ENCODE results near the gene ZBTB16. TPM values are rescaled to one million over a fixed set of nuclear protein-coding genes. Genes with fewer than 3 reads are reported as not detected.

Gene ZBTB16
- polyA plus RNA-seq, 3 donors, result 4.1 to 12.3 (median 8.3) TPM

- H2AFZ ChIP-seq (ENCODE audit: insufficient read depth, low read depth, low read length, poor library complexity, severe bottlenecking), result no peak overlapping the region
- H3K9me3 Mint-ChIP-seq, result peaks cover 4 to 6% (median 5%) of the 10 kb centered on the region in 7 donors
- intact Hi-C loops (cut with micrococcal nuclease), result no loop called here
Observed at GRCh38 chr11:114187173-114187572, 127.7 kb downstream of the ZBTB16 start.

GRCh38 chr11:114188851-114189570 lies 129.5 kb downstream of the ZBTB16 start:
- H3K27me3 ChIP-seq (ENCODE audit: control insufficient read depth in 2 of 2, insufficient read depth in 2 of 2, low read length in 2 of 2), result no peaks in the 10 kb centered on the region
- Mint-ChIP-seq H3K4me1 (peaks cover 4% of the 10 kb centered on the region), H3K9me3 (peaks cover 4 to 6% (median 5%) of the 10 kb centered on the region in 7 donors), H3K27ac (peak overlapping the region in 1 of 7 donors; percentile 5), H3K36me3 (peaks cover 23 to 27% of the 10 kb centered on the region in 2 donors), H3K27me3 (ENCODE audit: low read depth in 3 of 3) (no peaks in the 10 kb centered on the region), H3K4me3 (no peak overlapping the region)
- H3K9ac ChIP-seq (ENCODE audit: insufficient read depth, low read length, poor library complexity, severe bottlenecking), result no peak overlapping the region
- no peak overlapping the region for H2AFZ ChIP-seq (ENCODE audit: insufficient read depth, low read depth, low read length, poor library complexity, severe bottlenecking)
- TF ChIP-seq, protein P1, sequence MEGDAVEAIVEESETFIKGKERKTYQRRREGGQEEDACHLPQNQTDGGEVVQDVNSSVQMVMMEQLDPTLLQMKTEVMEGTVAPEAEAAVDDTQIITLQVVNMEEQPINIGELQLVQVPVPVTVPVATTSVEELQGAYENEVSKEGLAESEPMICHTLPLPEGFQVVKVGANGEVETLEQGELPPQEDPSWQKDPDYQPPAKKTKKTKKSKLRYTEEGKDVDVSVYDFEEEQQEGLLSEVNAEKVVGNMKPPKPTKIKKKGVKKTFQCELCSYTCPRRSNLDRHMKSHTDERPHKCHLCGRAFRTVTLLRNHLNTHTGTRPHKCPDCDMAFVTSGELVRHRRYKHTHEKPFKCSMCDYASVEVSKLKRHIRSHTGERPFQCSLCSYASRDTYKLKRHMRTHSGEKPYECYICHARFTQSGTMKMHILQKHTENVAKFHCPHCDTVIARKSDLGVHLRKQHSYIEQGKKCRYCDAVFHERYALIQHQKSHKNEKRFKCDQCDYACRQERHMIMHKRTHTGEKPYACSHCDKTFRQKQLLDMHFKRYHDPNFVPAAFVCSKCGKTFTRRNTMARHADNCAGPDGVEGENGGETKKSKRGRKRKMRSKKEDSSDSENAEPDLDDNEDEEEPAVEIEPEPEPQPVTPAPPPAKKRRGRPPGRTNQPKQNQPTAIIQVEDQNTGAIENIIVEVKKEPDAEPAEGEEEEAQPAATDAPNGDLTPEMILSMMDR (IDR thresholded peaks at IDR 0.05), result no peak
- H3K4me1 ChIP-seq (ENCODE audit: control insufficient read depth in 1 of 2, insufficient read depth in 2 of 2, low read length in 2 of 2), result no peaks in the 10 kb centered on the region
- intact Hi-C loops (cut with micrococcal nuclease), result no loop called here
- 95% methylated on average over 2 of the region's 3 CpGs for WGBS (ENCODE audit: insufficient coverage)
- H3K9me3 ChIP-seq (replicated peaks in 1 of 2; ENCODE audit: control insufficient read depth in 1 of 2, insufficient read depth in 1 of 2, low read length in 2 of 2), result peaks cover 0 to 3% of the 10 kb centered on the region in 2 donors
- no peak for DNase-seq
- H3K4me3 ChIP-seq (replicated peaks in 1 of 3; ENCODE audit: low read depth in 2 of 3, low read length in 3 of 3), result no peak overlapping the region
- no peaks in the 10 kb centered on the region for H4K20me1 ChIP-seq (ENCODE audit: insufficient read depth, low read length)
- peaks cover 0 to 10% of the 10 kb centered on the region in 2 donors for H3K36me3 ChIP-seq (replicated peaks in 1 of 2; ENCODE audit: control insufficient read depth in 1 of 2, insufficient read depth in 2 of 2, low read length in 2 of 2)
- no peaks in the 10 kb centered on the region for H3K79me2 ChIP-seq (ENCODE audit: insufficient read depth, low read length)
- H3K27ac ChIP-seq (ENCODE audit: low read depth in 1 of 2, low read length in 2 of 2), result no peak overlapping the region
- H3K4me2 ChIP-seq (replicated peaks; ENCODE audit: extremely low read depth, low read length, poor library complexity, severe bottlenecking), result no peak overlapping the region

More at GRCh38 chr11:114187173-114187572, 127.7 kb downstream of the ZBTB16 start:
- H3K9me3 ChIP-seq (replicated peaks in 1 of 2; ENCODE audit: control insufficient read depth in 1 of 2, insufficient read depth in 1 of 2, low read length in 2 of 2), result peaks cover 0 to 3% of the 10 kb centered on the region in 2 donors
- H3K4me1 ChIP-seq (ENCODE audit: control insufficient read depth in 1 of 2, insufficient read depth in 2 of 2, low read length in 2 of 2), result no peaks in the 10 kb centered on the region
- H3K27ac ChIP-seq (ENCODE audit: low read depth in 1 of 2, low read length in 2 of 2), result no peak overlapping the region
- Mint-ChIP-seq H3K4me1 (peaks cover 7% of the 10 kb centered on the region), H3K27ac (peak overlapping the region in 1 of 7 donors; percentile 66), H3K36me3 (peaks cover 21 to 25% of the 10 kb centered on the region in 2 donors), H3K4me3 (no peak overlapping the region), H3K27me3 (ENCODE audit: low read depth in 3 of 3) (peaks cover 0 to 2% (median 2%) of the 10 kb centered on the region in 3 donors)
- WGBS (ENCODE audit: insufficient coverage), result 73% methylated on average over 2 of the region's 7 CpGs
- H3K27me3 ChIP-seq (ENCODE audit: control insufficient read depth in 2 of 2, insufficient read depth in 2 of 2, low read length in 2 of 2), result no peaks in the 10 kb centered on the region
- H4K20me1 ChIP-seq (ENCODE audit: insufficient read depth, low read length), result peaks cover 11% of the 10 kb centered on the region
- TF ChIP-seq, protein P1 (IDR thresholded peaks at IDR 0.05), result no peak
- no peak overlapping the region for H3K4me3 ChIP-seq (replicated peaks in 1 of 3; ENCODE audit: low read depth in 2 of 3, low read length in 3 of 3)
- no peak overlapping the region for H3K4me2 ChIP-seq (replicated peaks; ENCODE audit: extremely low read depth, low read length, poor library complexity, severe bottlenecking)
- DNase-seq, result no peak
- H3K9ac ChIP-seq (ENCODE audit: insufficient read depth, low read length, poor library complexity, severe bottlenecking), result no peak overlapping the region
- no peaks in the 10 kb centered on the region for H3K79me2 ChIP-seq (ENCODE audit: insufficient read depth, low read length)
- peaks cover 0 to 10% of the 10 kb centered on the region in 2 donors for H3K36me3 ChIP-seq (replicated peaks in 1 of 2; ENCODE audit: control insufficient read depth in 1 of 2, insufficient read depth in 2 of 2, low read length in 2 of 2)
